HCT116 (cell line): ENCODE data around the gene RASSF5. TPM values are rescaled to one million over a fixed set of nuclear protein-coding genes. Genes with fewer than 3 reads are reported as not detected.

Experiments
- ATAC-seq: fragments of 200-7000 bp; cut with Tn5 transposase; 2 replicates; pipeline ENCODE4 v1.9.1; 2020; ENCODE audit warnings: mild to moderate bottlenecking, moderate library complexity
- BruUV-seq: library from RNA; stranded (reverse); fragments of 400-500 nt; replicated peaks from 2 replicates; lab custom pipeline; 2021; lab: Mats Ljungman, UMichigan
- CTCF ChIA-PET: fragments of 300-600 bp; sonication (Branson Sonifier 250); formaldehyde crosslinking; loops from one replicate; lab custom pipeline; 2021; ENCODE audit warnings: antibody characterized with exemption; lab: Charles Lee
- POLR2A ChIA-PET: fragments of 300-600, 350-600 bp; sonication (Branson Sonifier 250); formaldehyde crosslinking; loops from one replicate; lab custom pipeline; 2021; ENCODE audit warnings: antibody characterized with exemption; lab: Charles Lee
- RAD21 ChIA-PET, 2 experiments: fragments of 300-600 bp; sonication (Branson Sonifier 250); formaldehyde crosslinking; loops; one replicate each; lab custom pipeline; 2023; ENCODE audit warnings: low total read pairs in 2 of 2; ENCODE audit not compliant: uncharacterized antibody in 2 of 2, unreplicated experiment in 2 of 2, low non-redundant PET in 1 of 2; lab: Charles Lee
- DNase-seq: peaks from one replicate; pipeline ENCODE4 v3.0.0-alpha.2; 2010; ENCODE audit warnings: low read depth, low spot score
- H2AFZ ChIP-seq: fragments of 200-600 bp; shearing (Covaris generic), sonication (generic); 2 replicates; pipeline ENCODE4 v1.6.1; 2017; ENCODE audit warnings: low read depth, mixed run types, mixed read lengths, antibody characterized with exemption, low read length; ENCODE audit not compliant: poor library complexity, severe bottlenecking
- H3K27ac ChIP-seq: 2 replicates; pipeline ENCODE4 v1.5.1; 2012; ENCODE audit warnings: low read depth, low read length
- H3K27me3 ChIP-seq: fragments of 200-600 bp; sonication (generic); 2 replicates; pipeline ENCODE4 v1.6.1; 2016; ENCODE audit warnings: mixed run types, low read length, mixed read lengths; ENCODE audit not compliant: insufficient read depth
- H3K36me3 ChIP-seq, 2 experiments: fragments of 200-500 bp in 1 of 2; fragments of 200-600 bp in 1 of 2; sonication (Bioruptor generic) in 1 of 2; sonication (generic) in 1 of 2; 2 replicates each; pipeline versions ENCODE4 v1.5.1 to v1.6.1; 2014 to 2016; ENCODE audit warnings: low read length in 2 of 2, inconsistent platforms in 1 of 2, mixed read lengths in 1 of 2, mixed run types in 1 of 2; ENCODE audit not compliant: insufficient read depth in 2 of 2, control insufficient read depth in 1 of 2
- H3K4me1 ChIP-seq, 2 experiments: fragments of 200-600 bp in 1 of 2; sonication (generic) in 1 of 2; 2 replicates each; pipeline versions ENCODE4 v1.5.1 to v1.6.1; 2012 to 2017; ENCODE audit warnings: low read length in 2 of 2, inconsistent platforms in 1 of 2, mild to moderate bottlenecking in 1 of 2, mixed read lengths in 1 of 2, mixed run types in 1 of 2, moderate library complexity in 1 of 2; ENCODE audit not compliant: insufficient read depth in 2 of 2, control insufficient read depth in 1 of 2
- H3K4me2 ChIP-seq: fragments of 200-600 bp; sonication (generic); 2 replicates; pipeline ENCODE4 v1.6.1; 2017; ENCODE audit warnings: mixed run types, low read length, mixed read lengths
- H3K4me3 ChIP-seq, 2 experiments: fragments of 200-600 bp in 1 of 2; sonication (generic) in 1 of 2; replicated peaks in 1 of 2; 2 replicates each; pipeline ENCODE4 v1.5.1; 2011 to 2016; ENCODE audit warnings: low read length in 2 of 2, control low read depth in 1 of 2, low read depth in 1 of 2, mild to moderate bottlenecking in 1 of 2, mixed read lengths in 1 of 2, mixed run types in 1 of 2
- H3K79me2 ChIP-seq: fragments of 200-600 bp; sonication (generic); 2 replicates; pipeline ENCODE4 v1.6.1; 2017; ENCODE audit warnings: mild to moderate bottlenecking, mixed run types, low read length, moderate library complexity, mixed read lengths; ENCODE audit not compliant: insufficient read depth
- H3K9ac ChIP-seq: fragments of 200-600 bp; sonication (generic); 2 replicates; pipeline ENCODE4 v1.6.1; 2016; ENCODE audit warnings: low read length, mixed read lengths
- H3K9me2 ChIP-seq: fragments of 200-600 bp; sonication (generic), shearing (Covaris generic); 2 replicates; pipeline ENCODE4 v1.6.1; 2017; ENCODE audit warnings: mixed run types, mild to moderate bottlenecking, moderate library complexity; ENCODE audit not compliant: insufficient read depth
- H3K9me3 ChIP-seq, 2 experiments: fragments of 200-500 bp in 1 of 2; fragments of 200-600 bp in 1 of 2; sonication (Bioruptor generic) in 1 of 2; sonication (generic) in 1 of 2; 2 replicates each; pipeline ENCODE4 v1.6.1; 2014 to 2017; ENCODE audit warnings: low read length in 2 of 2, mixed read lengths in 2 of 2, inconsistent platforms in 1 of 2, low read depth in 1 of 2, mild to moderate bottlenecking in 1 of 2, mixed run types in 1 of 2, moderate library complexity in 1 of 2; ENCODE audit not compliant: control insufficient read depth in 1 of 2, insufficient read depth in 1 of 2
- H4K20me1 ChIP-seq: fragments of 200-600 bp; sonication (generic), shearing (Covaris generic); 2 replicates; pipeline ENCODE4 v1.6.1; 2017; ENCODE audit warnings: mixed run types, mild to moderate bottlenecking, moderate library complexity; ENCODE audit not compliant: insufficient read depth
- ATF3 ChIP-seq: IDR thresholded peaks from 2 replicates; pipeline ENCODE4 v1.6.1; 2012
- CBX3 ChIP-seq: IDR thresholded peaks from 2 replicates; pipeline ENCODE4 v1.6.1; 2012; ENCODE audit warnings: low read depth
- CEBPB ChIP-seq: IDR thresholded peaks from 2 replicates; pipeline ENCODE4 v1.6.1; 2012; ENCODE audit warnings: low read depth
- EGR1 ChIP-seq: IDR thresholded peaks from 2 replicates; pipeline ENCODE4 v1.6.1; 2012; ENCODE audit warnings: low read depth
- ELF1 ChIP-seq: IDR thresholded peaks from 2 replicates; pipeline ENCODE4 v1.6.1; 2012; ENCODE audit warnings: low read depth, borderline replicate concordance
- EZH2 ChIP-seq: fragments of 200-600 bp; sonication (generic); IDR thresholded peaks from 2 replicates; pipeline ENCODE4 v1.6.1; 2017; ENCODE audit warnings: antibody characterized with exemption, mixed run types
- FOSL1 ChIP-seq: IDR thresholded peaks from 2 replicates; pipeline ENCODE4 v1.6.1; 2012; ENCODE audit warnings: low read depth
- MAX ChIP-seq: IDR thresholded peaks from 2 replicates; pipeline ENCODE4 v1.6.1; 2012
- POLR2A ChIP-seq: IDR thresholded peaks from 2 replicates; pipeline ENCODE4 v1.7.0; 2011; ENCODE audit warnings: borderline replicate concordance; ENCODE audit not compliant: insufficient read depth, insufficient read length; ENCODE audit errors: extremely low read depth
- POLR2AphosphoS5 ChIP-seq: IDR thresholded peaks from 2 replicates; pipeline ENCODE4 v1.6.1; 2011; ENCODE audit warnings: mild to moderate bottlenecking, low read depth, low read length, moderate library complexity
- RAD21 ChIP-seq: IDR thresholded peaks from 2 replicates; pipeline ENCODE4 v1.6.1; 2012; ENCODE audit warnings: low read depth, mild to moderate bottlenecking
- REST ChIP-seq: IDR thresholded peaks from 2 replicates; pipeline ENCODE4 v1.6.1; 2012; ENCODE audit warnings: low read depth
- SIN3A ChIP-seq: IDR thresholded peaks from 2 replicates; pipeline ENCODE4 v1.6.1; 2012; ENCODE audit warnings: low read depth
- SP1 ChIP-seq: IDR thresholded peaks from 2 replicates; pipeline ENCODE4 v1.6.1; 2012; ENCODE audit warnings: low read depth
- SRF ChIP-seq: IDR thresholded peaks from 2 replicates; pipeline ENCODE4 v1.6.1; 2012; ENCODE audit warnings: low read depth
- TCF7L2 ChIP-seq: IDR thresholded peaks from 2 replicates; pipeline ENCODE4 v1.7.0; 2011; ENCODE audit warnings: borderline replicate concordance, inconsistent platforms; ENCODE audit not compliant: insufficient read depth, insufficient read length; ENCODE audit errors: extremely low read depth
- YY1 ChIP-seq: IDR thresholded peaks from 2 replicates; pipeline ENCODE4 v1.6.1; 2011; ENCODE audit warnings: low read length, low read depth, moderate library complexity, mild to moderate bottlenecking; ENCODE audit not compliant: insufficient replicate concordance; ENCODE audit errors: extremely low read depth
- intact Hi-C: fragments of 100-400 bp; cut with micrococcal nuclease; formaldehyde crosslinking; loops from 2 replicates; pipeline ENCODE4 v1.10.0; 2022
- total RNA-seq: library from RNA; stranded (reverse); gene quantifications from one replicate; pipeline ENCODE4 v1.2.1, GENCODE V29; 2021; ENCODE audit not compliant: unreplicated experiment

Gene RASSF5
- total RNA-seq, 1 experiment from 2014 or later = 5.4 TPM

GRCh38 chr1:206502812-206503211 is 4.5 kb upstream of the RASSF5 start:
- no TSS peak for BruUV-seq
- POLR2A ChIA-PET = no interaction called here
- RAD21 ChIA-PET = no interaction called here
- peaks cover 52 to 83% of the 10 kb centered on the region in 2 experiments for H3K4me1 ChIP-seq
- no peaks in the 10 kb centered on the region for H3K9me2 ChIP-seq
- H3K4me3 ChIP-seq = no peak overlapping the region
- H3K9me3 ChIP-seq = no peaks in the 10 kb centered on the region
- H2AFZ ChIP-seq = no peak overlapping the region
- no peak overlapping the region for H3K9ac ChIP-seq
- TF ChIP-seq CEBPB (no peak), FOSL1 (no peak), EGR1 (no peak), ATF3 (no peak), POLR2A (no peak), CBX3 (no peak), POLR2AphosphoS5 (no peak), RAD21 (no peak)
- TF ChIP-seq, all 23 proteins: peak for 0
- ATAC-seq (no peak), DNase-seq (no peak)
- H3K4me2 ChIP-seq = 0 out of 2 replicates have a peak overlapping the region, but pooled peaks have one; percentile 76
- no peak overlapping the region for H3K27ac ChIP-seq
- H3K36me3 ChIP-seq = no peaks in the 10 kb centered on the region
- intact Hi-C loops = no loop called here
- no peaks in the 10 kb centered on the region for H3K79me2 ChIP-seq
- CTCF ChIA-PET = no interaction called here
- no peaks in the 10 kb centered on the region for H4K20me1 ChIP-seq
- H3K27me3 ChIP-seq = no peaks in the 10 kb centered on the region

GRCh38 chr1:206503591-206504362 is 3.6 kb upstream of the RASSF5 start:
- Histone ChIP-seq H3K4me1 (peaks cover 46 to 84% of the 10 kb centered on the region in 2 experiments), H3K4me2 (peak overlapping the region; percentile 76), H4K20me1 (no peaks in the 10 kb centered on the region), H2AFZ (peak overlapping the region; percentile 36), H3K9me3 (no peaks in the 10 kb centered on the region), H3K9me2 (no peaks in the 10 kb centered on the region), H3K9ac (peak overlapping the region; percentile 28), H3K27me3 (no peaks in the 10 kb centered on the region), H3K27ac (peak overlapping the region; percentile 12; the same call in 1 of the 2 replicates), H3K79me2 (no peaks in the 10 kb centered on the region), H3K4me3 (peak overlapping the region in 1 of 2 experiments; percentile 28; a peak in 2 of 4 replicates), H3K36me3 (no peaks in the 10 kb centered on the region)
- CTCF ChIA-PET = interaction anchor here (0.7 to 1.3 kb wide), 6 partner anchors 14 to 131 kb away, joined by 3 to 8 read pairs (median 4); partner anchors contain the start of gene DYRK3
- RAD21 ChIA-PET = interaction anchor here in 1 of 2 experiments (0.9 kb wide), 1 partner anchor 11 kb away, joined by 3 read pairs; no protein-coding TSS in a partner anchor
- BruUV-seq = no TSS peak
- peak; percentile 78 for DNase-seq
- POLR2A ChIA-PET = no interaction called here
- intact Hi-C loops = no loop called here
- ATAC-seq = peak; percentile 65
- TF ChIP-seq EZH2 = no peak
- peak; percentile 28; the same call in 1 of the 2 replicates for TF ChIP-seq POLR2AphosphoS5
- TF ChIP-seq ELF1 = no peak
- no peak for TF ChIP-seq YY1
- TF ChIP-seq SP1 = peak; percentile 75
- 0 out of 2 replicates have a peak, but pooled peaks have one; percentile 48 for TF ChIP-seq MAX
- no peak for TF ChIP-seq TCF7L2
- no peak for TF ChIP-seq SRF
- no peak; the same call in 1 of the 2 replicates for TF ChIP-seq SIN3A
- TF ChIP-seq REST = no peak
